G401.6 (cell line): ENCODE measurements around the gene RPEL1.
"Not testable (repeated sequence)": the region's sequence is repeated elsewhere in the genome, so short reads cannot be mapped to it uniquely, and the experiment has no call there.

Source experiments
- FAIRE-seq: peaks from 2 replicates; lab custom pipeline; 2012; peaks lifted over from hg19 to GRCh38; lab: Jason Lieb, UNC

RPEL1 gene

DNA sequence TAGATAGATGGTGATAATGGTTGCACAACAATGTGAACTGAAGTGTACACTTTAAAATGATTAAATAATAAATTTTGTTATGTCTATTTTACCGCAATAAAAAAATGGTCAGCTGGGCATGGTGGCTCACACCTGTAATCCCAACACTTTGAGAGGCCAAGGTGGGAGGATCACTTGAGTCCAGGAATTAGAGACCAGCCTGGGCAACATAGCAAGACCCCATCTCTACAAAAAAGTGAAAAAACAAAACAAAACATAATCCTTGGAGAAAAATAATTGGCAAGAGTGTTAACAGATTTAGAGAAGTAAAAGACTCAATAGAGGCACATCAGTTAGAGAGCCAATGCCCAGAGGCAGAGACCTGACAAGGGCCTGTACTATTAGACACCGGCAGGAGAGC is 9.9 kb upstream of the RPEL1 start:
- FAIRE-seq = no peak

DNA sequence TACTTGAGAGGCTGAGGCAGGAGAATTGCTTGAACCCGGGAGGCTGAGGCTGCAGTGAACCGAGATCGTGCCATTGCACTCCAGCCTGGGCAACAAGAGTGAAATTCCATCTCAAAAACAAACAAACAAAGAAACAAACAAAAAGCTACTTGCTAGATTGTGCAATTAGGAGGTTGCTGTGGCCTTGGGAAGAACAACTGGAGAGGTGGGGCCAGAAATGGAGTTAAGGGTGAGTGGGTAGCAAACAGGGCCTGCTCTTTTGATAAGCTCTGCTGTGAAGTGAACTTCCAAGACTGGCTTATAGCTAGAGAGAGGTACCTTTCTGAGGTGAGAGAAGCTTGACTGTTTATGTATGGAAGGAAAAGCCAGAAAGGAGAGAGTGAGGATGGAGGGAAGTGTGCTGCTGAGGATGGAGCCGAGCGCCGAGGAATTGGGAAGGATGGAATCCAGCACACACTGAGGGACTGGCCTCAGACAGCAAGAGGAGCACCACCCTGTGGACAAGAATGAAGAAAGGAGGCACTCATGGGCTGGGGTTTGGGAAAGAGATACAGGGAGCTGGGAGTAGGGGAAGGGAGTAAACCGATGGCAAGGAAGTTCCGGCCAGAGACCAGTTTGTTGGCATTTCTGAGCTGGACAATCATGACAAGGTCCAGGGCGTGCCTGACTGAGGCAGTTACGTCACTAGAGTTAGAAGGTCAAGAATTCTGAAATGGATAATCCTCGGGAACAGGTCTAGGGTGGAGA is 7.0 kb upstream of the RPEL1 start:
- peak; percentile 85 for FAIRE-seq

DNA sequence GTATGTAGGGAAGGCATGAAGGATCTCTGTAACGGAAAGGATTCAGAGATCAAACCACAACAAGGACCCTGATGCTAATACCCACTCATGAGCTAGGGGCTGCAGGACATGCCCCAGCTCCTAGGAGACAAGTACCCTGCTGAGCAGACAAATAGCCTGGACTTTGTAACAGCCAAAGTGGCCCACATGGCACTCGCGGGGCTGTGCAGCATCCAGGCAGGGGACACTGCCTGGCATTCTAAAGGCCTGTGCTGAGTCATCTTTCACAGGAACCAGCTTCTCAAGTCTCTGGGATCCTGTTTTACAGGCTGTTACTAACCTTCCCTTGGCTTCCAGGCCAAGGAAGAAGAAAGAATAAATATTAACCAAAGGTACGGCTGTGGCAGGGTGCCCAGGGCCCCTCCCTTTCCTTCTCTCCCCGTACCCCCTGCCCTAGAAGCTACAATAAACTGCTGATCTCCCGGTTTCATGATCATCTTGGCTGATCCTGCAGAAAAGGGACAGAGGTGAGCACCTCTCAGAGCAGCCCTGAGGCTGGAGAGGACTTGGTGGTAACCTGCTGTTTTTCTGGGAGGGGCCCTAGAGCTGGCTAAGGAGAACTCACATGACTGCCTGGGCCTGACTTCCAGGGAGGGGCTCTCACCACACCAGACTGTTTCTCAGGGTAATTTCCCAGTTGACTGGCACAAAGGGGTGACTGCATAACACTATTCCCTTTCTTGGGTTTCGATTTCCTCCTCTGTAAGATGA is 4.2 kb upstream of the RPEL1 start:
- peak; percentile 96 for FAIRE-seq

DNA sequence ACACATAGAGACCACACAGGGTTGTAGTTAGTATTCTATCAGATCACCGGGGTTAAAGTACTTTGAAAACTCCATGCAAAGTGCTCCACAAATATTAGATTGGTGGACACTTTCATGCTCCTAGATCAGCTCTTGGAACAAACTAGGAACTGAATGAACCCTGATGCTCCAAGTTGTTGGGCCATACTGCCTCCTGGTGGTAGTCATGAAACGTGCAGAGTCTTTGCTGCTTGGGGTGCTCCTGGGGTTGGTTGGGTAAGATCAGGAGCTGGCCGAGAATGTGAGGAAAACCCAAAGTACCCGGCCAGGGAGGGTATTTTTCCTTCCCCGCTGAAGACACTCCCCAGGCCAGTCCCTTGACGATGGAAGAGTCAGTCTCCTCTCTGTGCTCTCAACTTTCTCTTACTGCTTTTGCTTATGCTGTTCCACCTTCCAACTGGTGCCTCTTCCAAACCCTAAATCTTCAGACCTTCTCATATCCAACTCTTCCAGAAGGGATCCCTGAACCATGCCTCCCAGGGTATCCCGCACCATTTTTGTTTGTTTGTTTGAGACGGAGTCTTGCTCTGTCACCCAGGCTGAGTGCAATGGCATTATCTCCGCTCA is 918 bp upstream of the RPEL1 start:
- FAIRE-seq = peak; percentile 95

DNA sequence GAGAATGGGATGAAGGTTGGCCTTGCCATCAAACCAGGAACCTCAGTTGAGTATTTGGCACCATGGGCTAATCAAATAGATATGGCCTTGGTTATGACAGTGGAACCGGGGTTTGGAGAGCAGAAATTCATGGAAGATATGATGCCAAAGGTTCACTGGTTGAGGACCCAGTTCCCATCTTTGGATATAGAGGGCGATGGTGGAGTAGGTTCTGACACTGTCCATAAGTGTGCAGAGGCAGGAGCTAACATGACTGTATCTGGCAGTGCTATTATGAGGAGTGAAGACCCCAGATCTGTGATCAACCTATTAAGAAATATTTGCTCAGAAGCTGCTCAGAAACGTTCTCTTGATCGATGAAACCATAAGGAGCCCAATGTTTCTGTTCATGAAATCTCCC is 637 bp downstream of the RPEL1 start:
- no peak for FAIRE-seq

DNA sequence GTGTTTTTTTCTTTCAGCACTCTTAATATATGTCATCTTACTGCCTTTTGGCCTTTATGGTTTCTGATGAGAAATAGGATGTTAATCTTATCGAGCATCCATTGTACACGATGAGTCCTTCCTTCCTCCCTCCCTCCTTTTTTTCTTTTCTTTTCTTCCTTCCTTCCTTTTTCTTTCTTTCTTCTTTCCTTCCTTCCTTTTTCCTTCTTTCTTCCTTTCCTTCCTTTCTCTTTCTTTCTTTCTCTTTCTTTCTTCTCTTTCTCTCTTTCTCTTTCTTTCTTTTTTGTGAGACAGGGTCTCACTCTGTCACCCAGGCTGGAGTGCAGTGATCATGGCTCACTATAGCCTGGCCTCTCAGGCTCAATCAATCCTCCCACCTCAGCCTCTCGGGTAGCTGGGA is 8.4 kb downstream of the RPEL1 start:
- FAIRE-seq = no peak

DNA sequence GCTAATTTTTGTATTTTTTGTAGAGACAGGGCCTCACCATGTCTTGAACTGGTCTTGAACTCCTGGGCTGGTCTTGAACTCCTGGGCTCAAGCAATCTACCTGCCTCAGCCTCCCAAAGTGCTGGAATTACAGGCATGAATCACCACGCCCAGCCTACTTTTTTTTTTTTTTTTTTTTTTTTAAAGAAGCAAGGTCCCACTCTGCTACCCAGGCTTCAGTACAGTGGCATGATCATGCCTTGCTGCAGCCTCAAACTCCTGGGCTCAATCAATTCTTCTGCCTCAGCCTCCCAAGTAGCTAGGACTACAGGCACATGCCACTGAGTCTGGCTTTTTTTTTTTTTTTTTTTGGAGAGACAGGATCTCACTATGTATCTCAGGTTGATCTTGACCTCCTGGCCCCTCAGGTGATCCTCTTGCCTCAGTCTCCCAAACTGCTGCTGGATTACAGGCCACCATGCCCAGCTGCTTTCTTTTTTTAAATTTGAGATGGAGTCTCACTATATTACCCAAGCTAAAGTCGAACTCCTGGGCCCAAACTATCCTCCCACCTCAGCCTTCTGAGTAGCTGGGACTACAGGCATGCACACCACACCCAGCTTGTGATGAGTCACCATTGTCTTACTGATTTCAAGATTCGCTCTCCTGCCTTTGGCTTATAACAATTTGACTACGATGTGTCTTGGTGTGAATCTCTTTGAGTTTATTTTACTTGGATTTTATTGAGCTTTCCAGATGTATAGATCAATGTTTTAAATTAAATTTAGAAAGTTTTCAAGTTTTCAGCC is 9.0 kb downstream of the RPEL1 start:
- FAIRE-seq = no peak

DNA sequence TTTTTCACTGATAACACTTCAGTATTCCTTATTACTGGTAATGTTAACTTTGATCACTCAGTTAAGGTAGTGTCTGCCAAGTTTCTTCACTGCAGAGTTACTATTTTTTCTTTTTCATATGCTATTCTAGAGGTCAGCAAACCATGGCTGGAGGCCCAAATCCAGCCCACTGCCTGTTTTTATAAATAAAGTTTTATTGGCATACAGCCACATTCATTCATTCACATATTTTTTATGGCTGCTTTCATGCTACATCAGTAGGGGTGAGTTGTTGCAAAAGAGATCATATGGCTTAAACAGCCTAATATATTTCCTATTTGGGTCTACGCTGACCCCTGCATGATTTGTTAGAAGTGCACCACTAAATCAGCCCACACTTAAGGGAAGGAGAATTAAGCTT is 10.9 kb downstream of the RPEL1 start:
- no peak for FAIRE-seq

DNA sequence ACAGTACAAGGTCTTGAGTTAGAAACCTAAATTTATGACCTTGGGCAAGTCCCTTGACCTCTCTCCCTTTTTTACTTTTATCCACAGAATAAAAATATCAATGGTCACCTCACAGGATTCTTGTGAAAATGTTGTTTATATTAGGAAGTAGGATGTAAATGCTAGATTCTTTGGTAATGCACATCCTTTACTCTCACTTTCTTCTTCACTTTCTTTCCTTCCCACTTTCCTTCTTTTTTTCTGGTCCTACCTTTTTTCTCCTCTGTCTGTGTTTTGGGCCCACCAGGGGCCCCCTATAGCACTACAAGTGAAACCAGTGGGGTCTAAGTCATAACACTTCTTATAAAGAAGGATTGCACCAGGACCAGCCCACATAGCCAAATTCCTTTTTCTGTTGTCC is 12.1 kb downstream of the RPEL1 start:
- no peak for FAIRE-seq

DNA sequence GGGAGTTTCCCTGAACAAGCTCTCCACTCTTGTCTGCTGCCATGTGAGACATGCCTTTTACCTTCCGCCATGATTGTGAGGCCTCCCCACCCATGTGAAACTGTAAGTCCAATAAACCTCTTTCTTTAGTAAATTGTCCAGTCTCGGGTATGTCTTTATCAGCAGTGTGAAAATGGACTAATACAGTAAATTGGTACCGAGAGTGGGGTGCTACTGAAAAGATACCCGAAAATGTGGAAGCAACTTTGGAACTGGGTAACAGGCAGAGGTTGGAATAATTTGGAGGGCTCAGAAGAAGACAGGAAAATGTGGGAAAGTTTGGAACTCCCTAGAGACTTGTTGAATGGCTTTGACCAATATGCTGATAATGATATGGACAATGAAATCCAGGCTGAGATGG is 13.2 kb downstream of the RPEL1 start:
- FAIRE-seq = not testable (repeated sequence)

DNA sequence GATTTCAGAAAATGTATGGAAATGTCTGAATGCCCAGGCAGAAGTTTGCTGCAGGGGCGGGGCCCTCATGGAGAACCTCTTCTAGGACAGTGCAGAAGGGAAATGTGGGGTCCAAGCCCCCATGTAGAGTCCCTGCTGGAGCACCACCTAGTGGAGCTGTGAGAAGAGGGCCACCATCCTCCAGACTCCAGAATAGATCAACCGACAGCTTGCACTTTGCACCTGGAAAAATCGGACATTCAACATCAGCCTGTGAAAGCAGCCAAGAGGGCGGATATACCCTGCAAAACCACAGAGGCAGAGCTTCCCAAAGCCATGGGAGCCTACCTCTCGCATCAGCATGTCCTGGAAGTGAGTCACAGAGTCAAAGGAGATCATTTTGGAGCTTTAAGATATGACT is 14.3 kb downstream of the RPEL1 start:
- FAIRE-seq = no peak

DNA sequence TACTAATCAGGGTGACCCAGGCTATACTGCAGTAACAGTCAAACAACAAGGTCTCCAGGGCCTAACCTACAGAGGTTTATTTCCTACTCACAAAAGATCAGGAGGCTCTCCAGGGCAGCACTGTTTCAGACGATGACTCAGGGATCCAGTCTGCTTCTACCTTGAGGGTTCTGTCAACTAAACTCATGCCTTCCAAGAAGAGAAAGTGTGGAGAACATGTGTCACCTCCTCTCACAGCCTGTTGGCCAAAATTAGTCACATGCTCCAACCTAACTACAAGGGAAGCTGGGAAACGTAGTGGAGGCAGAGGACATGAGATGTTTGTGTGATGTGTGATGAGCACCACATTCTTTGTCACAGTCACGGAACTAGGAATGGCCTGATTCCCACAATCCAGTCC is 16.5 kb downstream of the RPEL1 start:
- FAIRE-seq = no peak

DNA sequence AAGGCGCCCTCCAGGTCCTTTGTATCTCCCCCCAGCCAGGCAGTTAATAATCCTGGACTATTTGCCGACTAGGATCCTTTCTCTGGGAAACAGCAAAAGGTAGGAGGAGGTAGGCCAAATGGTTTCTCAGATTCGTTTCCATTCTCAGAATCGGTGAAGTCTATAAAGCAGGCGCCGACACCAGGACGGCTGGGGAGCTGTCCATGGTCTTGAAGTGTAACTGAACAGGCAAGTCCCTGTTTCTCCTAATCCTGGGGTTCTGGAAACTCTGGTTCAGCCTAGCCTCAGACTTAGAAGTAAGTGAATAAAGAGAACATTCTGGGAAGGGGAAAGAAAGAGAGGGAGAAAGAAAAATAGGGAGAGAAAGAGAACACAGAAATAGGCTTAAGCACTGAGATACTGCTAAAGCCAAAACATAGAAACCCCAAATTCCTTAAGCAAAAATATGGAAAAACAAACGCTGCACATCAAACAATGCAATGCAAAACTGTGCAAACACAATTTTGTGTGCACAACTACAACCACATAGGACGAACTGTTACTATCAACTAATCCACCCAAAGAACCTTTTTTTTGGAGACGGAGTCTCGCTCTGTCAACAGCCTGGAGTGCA is 20.1 kb downstream of the RPEL1 start:
- FAIRE-seq = no peak

DNA sequence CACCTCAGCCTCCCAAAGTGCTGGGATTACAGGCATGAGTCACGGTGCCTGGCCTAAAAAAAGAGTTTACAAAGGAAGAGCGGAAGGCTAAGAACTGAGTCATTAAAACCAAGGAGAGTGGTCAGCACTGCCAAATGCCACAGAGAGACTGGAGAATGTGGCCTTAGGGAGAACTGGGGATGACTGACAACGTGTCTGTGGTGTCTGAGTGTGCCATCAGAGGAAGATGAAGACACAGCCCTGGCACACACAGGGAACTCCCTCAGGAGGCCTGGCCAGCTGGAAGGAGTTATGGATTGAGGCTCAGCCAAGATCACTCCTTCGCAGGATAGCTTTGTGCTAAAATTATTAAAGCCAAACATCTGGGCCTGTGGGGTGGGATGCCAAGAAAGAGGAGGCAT is 27.4 kb downstream of the RPEL1 start:
- no peak for FAIRE-seq

DNA sequence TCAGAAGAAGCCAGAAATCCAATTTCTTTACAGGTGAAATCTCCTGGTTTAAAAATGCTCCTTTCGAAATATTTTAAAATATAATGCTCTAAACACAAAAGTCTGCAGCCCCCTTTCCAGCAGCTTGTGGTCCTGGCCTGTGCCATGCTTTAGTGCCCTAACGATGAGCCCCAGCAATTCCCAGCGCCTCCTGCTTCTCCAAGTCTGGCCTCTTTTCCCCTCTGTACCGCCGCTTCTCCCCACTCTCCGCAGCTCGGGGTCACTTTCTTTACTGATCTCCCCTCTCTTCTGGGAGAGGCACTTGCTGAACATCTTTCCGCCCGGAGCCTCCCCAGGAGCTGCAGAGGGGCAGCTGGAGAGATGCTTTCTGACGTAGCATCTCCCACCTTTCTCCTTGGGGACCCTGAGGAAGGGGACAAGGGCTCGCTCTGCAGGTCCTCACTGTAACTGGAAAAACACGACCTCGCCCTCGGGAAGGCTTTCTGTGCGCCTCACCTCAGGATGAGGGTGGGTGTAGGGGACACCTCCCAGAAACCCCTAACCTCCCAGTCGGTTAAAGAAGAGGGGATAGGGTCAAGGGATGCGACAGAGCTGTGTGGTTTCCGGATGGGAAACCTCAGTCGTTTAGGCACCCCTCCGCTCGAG is 30.7 kb downstream of the RPEL1 start:
- no peak for FAIRE-seq

DNA sequence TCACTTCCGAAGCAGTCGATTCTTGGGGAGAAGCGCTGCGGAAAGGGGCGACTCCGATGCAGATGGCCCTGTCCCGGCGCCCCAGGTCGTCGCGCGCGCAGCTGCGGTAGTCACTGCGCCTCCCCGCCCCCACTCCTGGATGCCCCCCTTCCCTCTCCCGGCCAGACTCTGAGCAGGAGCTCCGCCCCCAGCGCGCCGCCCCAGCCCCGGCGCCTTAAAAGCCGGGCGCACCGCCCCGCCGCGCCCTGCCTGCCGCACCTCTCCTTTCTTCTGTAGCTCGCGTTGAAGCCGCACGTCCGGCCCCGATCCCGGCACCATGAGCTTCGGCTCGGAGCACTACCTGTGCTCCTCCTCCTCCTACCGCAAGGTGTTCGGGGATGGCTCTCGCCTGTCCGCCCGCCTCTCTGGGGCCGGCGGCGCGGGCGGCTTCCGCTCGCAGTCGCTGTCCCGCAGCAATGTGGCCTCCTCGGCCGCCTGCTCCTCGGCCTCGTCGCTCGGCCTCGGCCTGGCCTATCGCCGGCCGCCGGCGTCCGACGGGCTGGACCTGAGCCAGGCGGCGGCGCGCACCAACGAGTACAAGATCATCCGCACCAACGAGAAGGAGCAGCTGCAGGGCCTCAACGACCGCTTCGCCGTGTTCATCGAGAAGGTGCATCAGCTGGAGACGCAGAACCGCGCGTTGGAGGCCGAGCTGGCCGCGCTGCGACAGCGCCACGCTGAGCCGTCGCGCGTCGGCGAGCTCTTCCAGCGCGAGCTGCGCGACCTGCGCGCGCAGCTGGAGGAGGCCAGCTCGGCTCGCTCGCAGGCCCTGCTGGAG is 31.4 kb downstream of the RPEL1 start, which contains the start of gene INA:
TSS of gene INA (plus strand) at position 243 of the 817 bp plus-strand sequence. CDS start at position 317, 74 bp downstream.
- FAIRE-seq = no peak

DNA sequence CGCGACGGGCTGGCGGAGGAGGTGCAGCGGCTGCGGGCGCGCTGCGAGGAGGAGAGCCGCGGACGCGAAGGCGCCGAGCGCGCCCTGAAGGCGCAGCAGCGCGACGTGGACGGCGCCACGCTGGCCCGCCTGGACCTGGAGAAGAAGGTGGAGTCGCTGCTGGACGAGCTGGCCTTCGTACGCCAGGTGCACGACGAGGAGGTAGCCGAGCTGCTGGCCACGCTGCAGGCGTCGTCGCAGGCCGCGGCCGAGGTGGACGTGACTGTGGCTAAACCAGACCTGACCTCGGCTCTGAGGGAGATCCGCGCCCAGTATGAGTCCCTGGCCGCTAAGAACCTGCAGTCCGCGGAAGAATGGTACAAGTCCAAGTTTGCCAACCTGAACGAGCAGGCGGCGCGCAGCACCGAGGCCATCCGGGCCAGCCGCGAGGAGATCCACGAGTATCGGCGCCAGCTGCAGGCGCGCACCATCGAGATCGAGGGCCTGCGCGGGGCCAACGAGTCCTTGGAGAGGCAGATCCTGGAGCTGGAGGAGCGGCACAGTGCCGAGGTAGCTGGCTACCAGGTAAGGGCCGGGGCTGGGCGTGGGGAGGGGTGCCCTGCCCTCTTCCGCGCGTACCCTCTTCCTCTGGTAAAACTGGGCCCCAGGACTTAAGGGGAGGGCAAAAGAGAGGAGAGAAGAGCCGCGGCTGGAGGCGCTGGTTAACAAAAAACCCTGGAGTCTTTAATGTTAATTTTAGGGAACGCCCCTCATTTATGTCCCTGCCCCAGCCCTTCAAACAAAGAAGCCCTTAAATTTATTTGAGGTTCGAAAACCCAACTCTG is 32.2 kb downstream of the RPEL1 start:
- no peak for FAIRE-seq

DNA sequence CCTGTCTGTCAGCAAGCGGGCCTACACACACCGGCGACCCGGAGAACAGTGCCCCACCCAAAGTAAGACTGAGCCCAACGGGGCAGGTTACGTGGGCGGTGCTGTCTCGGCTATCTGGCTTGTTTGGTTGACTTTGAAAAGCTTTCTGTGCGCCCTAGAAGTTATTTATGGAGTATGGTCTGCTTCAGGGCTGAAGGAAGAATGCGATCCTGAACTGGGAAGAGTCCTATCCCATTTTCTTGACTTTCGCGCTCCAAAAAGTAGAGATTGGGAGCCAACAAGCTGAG is 32.8 kb downstream of the RPEL1 start:
- no peak for FAIRE-seq

DNA sequence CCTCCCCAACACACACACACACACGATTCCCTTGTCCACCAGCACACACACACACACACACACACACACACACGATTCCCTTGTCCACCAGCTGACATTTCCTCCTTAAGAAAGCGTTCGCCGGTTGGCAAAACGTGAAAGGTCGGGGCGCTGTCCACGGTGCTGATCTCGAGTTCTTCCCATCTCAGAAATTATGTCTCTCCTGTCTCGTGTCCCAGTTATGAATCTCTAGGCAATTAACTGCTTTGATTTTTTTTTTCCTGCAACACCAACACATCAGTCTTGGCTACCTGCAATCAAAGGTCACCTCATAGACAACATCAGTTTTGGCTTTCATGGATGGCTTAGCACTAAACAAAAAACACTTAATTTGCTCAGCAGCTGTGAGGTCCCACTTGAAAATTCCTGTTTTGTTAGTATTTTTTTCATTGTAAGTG is 33.2 kb downstream of the RPEL1 start:
- FAIRE-seq = no peak

DNA sequence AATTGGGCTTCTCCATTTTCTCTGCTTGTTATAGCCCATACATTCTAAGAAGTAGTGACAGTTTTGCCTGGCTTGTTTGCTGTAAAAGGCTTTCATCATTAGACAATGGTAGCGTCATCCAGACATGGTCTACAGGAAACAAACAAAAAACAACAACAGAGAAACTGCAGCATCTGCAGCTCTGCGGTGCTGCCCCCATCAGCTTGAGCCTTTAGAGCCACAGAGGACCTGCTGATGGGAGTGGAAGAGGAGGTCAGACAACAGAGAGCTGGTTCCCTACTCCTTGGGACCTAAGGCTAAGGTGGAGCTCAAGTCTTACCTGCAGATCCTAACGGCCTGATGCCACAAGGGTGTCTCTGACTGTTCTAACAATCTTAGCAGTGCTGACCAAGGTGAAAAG is 34.3 kb downstream of the RPEL1 start:
- FAIRE-seq = no peak
